Liver (tissue), 3 donors: ENCODE data around the gene GABARAPL2.
"Not testable (repeated sequence)": the region's sequence is repeated elsewhere in the genome, so short reads cannot be mapped to it uniquely, and the experiment has no call there.

Experiments
- RAD21 ChIP-seq, 2 donors: IDR thresholded peaks; 2 replicates each; pipeline ENCODE4 v1.6.1; 2016; ENCODE audit warnings: antibody characterized with exemption in 2 of 2, mild to moderate bottlenecking in 2 of 2
- TF ChIP-seq, protein P1 (sequence below): fragments of 150-350 bp; IDR thresholded peaks from 2 replicates; pipeline ENCODE4 v1.5.1; 2017; ENCODE audit warnings: improper control_type of control experiment, low read depth, low read length; ENCODE audit not compliant: missing input control
- donor health status: healthy.
- donor health status: healthy.

DNA sequence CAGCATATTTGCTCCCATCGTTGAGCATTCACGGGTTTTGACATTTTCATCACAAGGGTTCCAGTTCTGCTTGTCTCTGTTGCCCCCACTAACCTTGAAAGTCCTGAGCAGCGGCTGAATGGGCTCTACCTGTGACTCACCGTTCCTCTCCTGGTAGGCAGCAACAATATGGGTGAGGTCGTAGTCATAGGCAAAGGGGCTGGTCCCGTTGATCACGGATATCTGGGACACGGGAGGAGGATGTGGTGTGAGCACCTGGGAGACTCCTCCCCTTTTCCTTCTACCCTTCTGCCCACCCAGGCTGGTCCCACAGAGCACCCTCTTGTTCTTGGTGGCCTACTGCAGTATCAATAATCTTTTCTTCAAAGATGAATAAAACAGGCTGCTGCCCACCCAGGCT is 23.7 kb upstream of the GABARAPL2 start:
- TF ChIP-seq, protein P1, sequence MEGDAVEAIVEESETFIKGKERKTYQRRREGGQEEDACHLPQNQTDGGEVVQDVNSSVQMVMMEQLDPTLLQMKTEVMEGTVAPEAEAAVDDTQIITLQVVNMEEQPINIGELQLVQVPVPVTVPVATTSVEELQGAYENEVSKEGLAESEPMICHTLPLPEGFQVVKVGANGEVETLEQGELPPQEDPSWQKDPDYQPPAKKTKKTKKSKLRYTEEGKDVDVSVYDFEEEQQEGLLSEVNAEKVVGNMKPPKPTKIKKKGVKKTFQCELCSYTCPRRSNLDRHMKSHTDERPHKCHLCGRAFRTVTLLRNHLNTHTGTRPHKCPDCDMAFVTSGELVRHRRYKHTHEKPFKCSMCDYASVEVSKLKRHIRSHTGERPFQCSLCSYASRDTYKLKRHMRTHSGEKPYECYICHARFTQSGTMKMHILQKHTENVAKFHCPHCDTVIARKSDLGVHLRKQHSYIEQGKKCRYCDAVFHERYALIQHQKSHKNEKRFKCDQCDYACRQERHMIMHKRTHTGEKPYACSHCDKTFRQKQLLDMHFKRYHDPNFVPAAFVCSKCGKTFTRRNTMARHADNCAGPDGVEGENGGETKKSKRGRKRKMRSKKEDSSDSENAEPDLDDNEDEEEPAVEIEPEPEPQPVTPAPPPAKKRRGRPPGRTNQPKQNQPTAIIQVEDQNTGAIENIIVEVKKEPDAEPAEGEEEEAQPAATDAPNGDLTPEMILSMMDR: not testable (repeated sequence)
- not testable (repeated sequence) for TF ChIP-seq RAD21 (IDR thresholded peaks at IDR 0.05)
